Uterus (tissue), 4 donors: Measurements from ENCODE around the gene LRRC7. TPM values are rescaled to one million over a fixed set of nuclear protein-coding genes. Genes with fewer than 3 reads are reported as not detected.

Source experiments
- DNase-seq, 2 donors: peaks; one replicate each; pipeline ENCODE4 v3.0.0-alpha.2; 2019 to 2020
- H3K27ac ChIP-seq, 2 donors: fragments of 200-600 bp; sonication (generic); 1 replicate in 1 of 2; 2 replicates in 1 of 2; pipeline ENCODE4 v1.5.1; 2016 to 2018
- H3K27me3 ChIP-seq, 2 donors: fragments of 200-600 bp; sonication (generic); one replicate each; pipeline ENCODE4 v1.5.1; 2018 to 2019; ENCODE audit warnings: control low read depth in 1 of 2
- H3K36me3 ChIP-seq, 2 donors: fragments of 200-600 bp; sonication (generic); one replicate each; pipeline ENCODE4 v1.5.1; 2019; ENCODE audit warnings: control low read depth in 1 of 2
- H3K4me1 ChIP-seq, 2 donors: fragments of 200-600 bp; sonication (generic); one replicate each; pipeline ENCODE4 v1.5.1; 2018 to 2019; ENCODE audit warnings: control low read depth in 1 of 2
- H3K4me3 ChIP-seq, 2 donors: fragments of 200-600 bp; sonication (generic); 1 replicate in 1 of 2; 2 replicates in 1 of 2; pipeline ENCODE4 v1.5.1; 2018 to 2019; ENCODE audit warnings: mild to moderate bottlenecking in 1 of 2
- H3K9me3 ChIP-seq, 2 donors: fragments of 200-600 bp; sonication (generic); one replicate each; pipeline ENCODE4 v1.5.1; 2019; ENCODE audit warnings: control low read depth in 1 of 2
- POLR2A ChIP-seq, 2 donors: fragments of 450-650 bp; IDR thresholded peaks; one replicate each; pipeline ENCODE4 v1.6.1; 2016; ENCODE audit warnings: antibody characterized with exemption in 2 of 2, mild to moderate bottlenecking in 1 of 2, moderate library complexity in 1 of 2
- intact Hi-C: fragments of 100-400 bp; cut with DNase I; formaldehyde crosslinking; loops from one replicate; pipeline ENCODE4 v1.15.1; 2023; ENCODE audit warnings: low total_unique reads
- total RNA-seq, 4 donors: library from RNA; depleted of rRNA in 3 of 4; stranded (reverse); fragments of >200 nt in 3 of 4; gene quantifications; one replicate each; pipeline versions ENCODE4 v1.1.0 to v1.2.4, GENCODE V29; 2014 to 2023
- TF ChIP-seq, protein P1 (sequence below), 4 experiments: fragments of 200-600 bp in 2 of 4; fragments of 450-650 bp in 2 of 4; sonication (generic) in 2 of 4; IDR thresholded peaks; one replicate each; pipeline ENCODE4 v1.5.1; 2016 to 2019; ENCODE audit warnings: antibody characterized with exemption in 4 of 4, mild to moderate bottlenecking in 2 of 4, moderate library complexity in 1 of 4
- donor health status: DM: yes; HTN: yes; CAD: no.

Gene LRRC7
- total RNA-seq, 4 donors from 2014 or later: 1.5 to 12.0 TPM; not detected in 2

DNA sequence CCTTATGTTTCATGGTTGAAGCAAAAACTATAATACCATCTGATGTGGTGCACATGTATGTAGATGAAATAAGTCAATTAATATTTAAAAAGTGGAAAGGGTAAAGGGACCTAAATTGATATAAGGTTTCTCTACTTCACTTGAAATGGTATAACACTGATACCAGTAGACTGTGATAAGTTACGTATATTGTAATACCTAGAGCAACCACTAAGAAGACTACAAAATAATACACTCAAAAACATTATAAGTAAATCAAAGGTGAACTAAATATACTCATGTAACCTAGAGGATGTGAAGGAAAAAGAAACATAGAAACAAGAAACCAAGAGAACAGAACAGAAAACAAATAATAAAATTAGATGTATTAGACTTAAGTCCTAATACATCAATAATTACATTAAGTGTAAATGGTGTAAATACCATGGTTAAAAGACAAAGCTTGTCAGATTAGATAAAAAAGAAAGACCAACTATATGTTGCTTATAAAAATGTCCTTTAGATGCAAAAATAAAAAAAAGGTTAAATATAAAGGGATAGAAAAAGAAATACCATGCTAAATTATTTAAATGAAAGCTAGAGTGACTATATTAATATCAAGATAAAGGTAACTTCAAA, 118.8 kb downstream of the LRRC7 start:
- Histone ChIP-seq H3K36me3 (no peaks in the 10 kb centered on the region), H3K27ac (no peak overlapping the region), H3K4me3 (no peak overlapping the region), H3K27me3 (no peaks in the 10 kb centered on the region), H3K9me3 (no peaks in the 10 kb centered on the region), H3K4me1 (no peaks in the 10 kb centered on the region)
- TF ChIP-seq, protein P1, sequence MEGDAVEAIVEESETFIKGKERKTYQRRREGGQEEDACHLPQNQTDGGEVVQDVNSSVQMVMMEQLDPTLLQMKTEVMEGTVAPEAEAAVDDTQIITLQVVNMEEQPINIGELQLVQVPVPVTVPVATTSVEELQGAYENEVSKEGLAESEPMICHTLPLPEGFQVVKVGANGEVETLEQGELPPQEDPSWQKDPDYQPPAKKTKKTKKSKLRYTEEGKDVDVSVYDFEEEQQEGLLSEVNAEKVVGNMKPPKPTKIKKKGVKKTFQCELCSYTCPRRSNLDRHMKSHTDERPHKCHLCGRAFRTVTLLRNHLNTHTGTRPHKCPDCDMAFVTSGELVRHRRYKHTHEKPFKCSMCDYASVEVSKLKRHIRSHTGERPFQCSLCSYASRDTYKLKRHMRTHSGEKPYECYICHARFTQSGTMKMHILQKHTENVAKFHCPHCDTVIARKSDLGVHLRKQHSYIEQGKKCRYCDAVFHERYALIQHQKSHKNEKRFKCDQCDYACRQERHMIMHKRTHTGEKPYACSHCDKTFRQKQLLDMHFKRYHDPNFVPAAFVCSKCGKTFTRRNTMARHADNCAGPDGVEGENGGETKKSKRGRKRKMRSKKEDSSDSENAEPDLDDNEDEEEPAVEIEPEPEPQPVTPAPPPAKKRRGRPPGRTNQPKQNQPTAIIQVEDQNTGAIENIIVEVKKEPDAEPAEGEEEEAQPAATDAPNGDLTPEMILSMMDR (IDR thresholded peaks at IDR 0.05): no peak
- no peak for TF ChIP-seq POLR2A (IDR thresholded peaks at IDR 0.05)
- intact Hi-C loops: no loop called here
- DNase-seq: no peak

DNA sequence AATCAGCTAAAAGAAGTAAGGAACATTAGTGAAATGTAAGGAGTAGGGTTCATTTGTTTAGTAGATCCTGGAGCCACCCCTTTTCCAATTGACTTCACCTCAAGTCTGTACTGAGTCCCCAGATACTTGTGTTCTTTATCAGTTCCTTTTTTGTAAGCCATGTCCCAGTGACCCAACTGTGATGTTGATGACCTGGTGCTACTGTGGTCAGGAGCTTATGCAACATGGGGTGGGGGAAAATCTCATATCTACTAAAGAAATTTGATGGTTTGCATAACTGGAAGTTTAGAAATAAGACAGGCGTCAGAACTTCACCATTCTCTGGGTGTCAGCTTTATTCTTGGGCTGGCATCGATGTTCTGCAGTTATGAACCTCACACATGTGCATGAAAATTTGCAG, 120.5 kb downstream of the LRRC7 start:
- no peak for TF ChIP-seq POLR2A (IDR thresholded peaks at IDR 0.05)
- TF ChIP-seq, protein P1 (IDR thresholded peaks at IDR 0.05): no peak
- no peaks in the 10 kb centered on the region for H3K4me1 ChIP-seq
- no peaks in the 10 kb centered on the region for H3K36me3 ChIP-seq
- H3K9me3 ChIP-seq: no peaks in the 10 kb centered on the region
- intact Hi-C loops: no loop called here
- no peak overlapping the region for H3K4me3 ChIP-seq
- no peak overlapping the region for H3K27ac ChIP-seq
- no peak for DNase-seq
- H3K27me3 ChIP-seq: no peaks in the 10 kb centered on the region

DNA sequence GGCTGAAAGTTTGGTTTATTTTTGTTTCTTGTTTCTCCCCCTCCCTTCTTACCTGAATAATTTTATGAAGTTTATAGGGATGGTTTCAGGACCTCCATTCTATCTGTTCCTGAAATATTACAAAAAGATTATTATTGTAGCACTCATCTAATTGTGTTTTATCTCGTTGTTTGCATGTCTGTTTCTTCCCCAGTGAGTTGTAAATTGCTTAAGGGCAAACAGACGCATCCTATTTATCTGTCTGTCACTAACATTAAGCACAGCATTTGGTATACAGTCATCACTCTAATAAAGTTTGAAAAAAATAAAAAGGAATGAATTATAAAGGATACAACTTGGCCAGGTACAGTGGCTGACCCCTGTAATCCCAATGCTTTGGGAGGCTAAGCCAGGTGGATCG, 123.5 kb downstream of the LRRC7 start:
- TF ChIP-seq, protein P1 (IDR thresholded peaks at IDR 0.05): no peak
- no peak for TF ChIP-seq POLR2A (IDR thresholded peaks at IDR 0.05)
- H3K27ac ChIP-seq: no peak overlapping the region
- no peaks in the 10 kb centered on the region for H3K9me3 ChIP-seq
- H3K27me3 ChIP-seq: no peaks in the 10 kb centered on the region
- intact Hi-C loops: no loop called here
- DNase-seq: no peak
- H3K4me3 ChIP-seq: no peak overlapping the region
- H3K4me1 ChIP-seq: no peaks in the 10 kb centered on the region
- no peaks in the 10 kb centered on the region for H3K36me3 ChIP-seq

DNA sequence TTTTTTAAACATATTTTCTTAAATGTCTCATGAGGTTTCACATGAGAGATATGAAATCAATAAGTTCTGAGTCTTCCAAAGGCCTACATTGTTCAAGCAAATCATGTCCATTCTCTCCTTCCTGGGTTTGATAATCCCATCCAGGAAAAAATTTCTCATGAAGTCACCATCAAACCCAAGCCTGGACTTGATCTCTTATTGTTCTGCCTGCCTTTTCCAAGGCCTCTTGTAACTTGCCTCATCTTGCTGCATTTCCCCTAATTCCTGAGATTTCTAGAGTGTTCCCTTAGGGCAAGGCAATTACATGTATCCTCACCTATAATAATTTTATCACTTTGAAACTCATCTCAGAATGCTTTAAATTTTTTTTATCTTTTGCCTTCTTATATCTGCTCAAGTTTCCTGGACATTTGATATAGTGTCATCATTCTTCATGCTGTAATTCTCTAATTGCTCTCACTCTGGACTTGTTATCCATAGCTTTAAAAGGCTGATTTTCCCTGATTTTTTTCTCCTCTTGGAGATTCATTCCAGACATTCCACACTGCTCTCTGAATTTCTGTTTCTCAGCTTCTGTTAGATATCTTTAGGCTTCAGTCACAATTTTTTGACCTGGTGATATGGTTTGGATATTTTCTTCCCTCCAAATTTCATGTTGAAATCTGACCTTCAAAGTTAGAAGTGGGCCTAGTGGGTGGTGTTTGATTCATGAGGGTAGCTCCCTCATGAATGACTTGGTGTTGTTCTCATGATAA, 126.4 kb downstream of the LRRC7 start:
- TF ChIP-seq POLR2A (IDR thresholded peaks at IDR 0.05): no peak
- no peaks in the 10 kb centered on the region for H3K36me3 ChIP-seq
- H3K4me3 ChIP-seq: no peak overlapping the region
- H3K27me3 ChIP-seq: no peaks in the 10 kb centered on the region
- no peak for DNase-seq
- intact Hi-C loops: no loop called here
- H3K4me1 ChIP-seq: no peaks in the 10 kb centered on the region
- H3K27ac ChIP-seq: no peak overlapping the region
- no peaks in the 10 kb centered on the region for H3K9me3 ChIP-seq

DNA sequence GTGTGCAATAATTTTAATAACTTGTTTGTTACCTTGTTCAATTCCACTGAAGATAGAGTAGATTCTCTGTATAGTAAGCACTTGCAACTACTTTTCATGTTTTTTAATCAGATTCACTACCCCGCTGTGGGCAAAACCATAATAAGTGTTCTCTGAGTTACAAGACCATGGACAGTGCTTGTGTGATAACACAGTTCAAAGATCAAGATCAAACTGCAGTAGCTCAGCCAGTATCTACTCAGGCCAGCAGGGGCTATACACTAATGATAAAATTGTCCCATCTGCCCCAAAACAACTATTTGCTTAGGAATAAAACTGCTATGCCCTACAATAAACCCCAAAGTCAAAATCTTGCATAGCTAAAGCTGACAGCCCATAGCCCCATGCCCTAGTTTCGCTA, 129.6 kb downstream of the LRRC7 start:
- H3K4me3 ChIP-seq: no peak overlapping the region
- intact Hi-C loops: no loop called here
- H3K27me3 ChIP-seq: no peaks in the 10 kb centered on the region
- no peaks in the 10 kb centered on the region for H3K9me3 ChIP-seq
- no peak for TF ChIP-seq POLR2A (IDR thresholded peaks at IDR 0.05)
- TF ChIP-seq, protein P1 (IDR thresholded peaks at IDR 0.05): no peak
- H3K4me1 ChIP-seq: no peaks in the 10 kb centered on the region
- H3K27ac ChIP-seq: no peak overlapping the region
- no peaks in the 10 kb centered on the region for H3K36me3 ChIP-seq
- DNase-seq: no peak
